Measurements from ENCODE around the gene NEDD4L. TPM values are rescaled to one million over a fixed set of nuclear protein-coding genes. Genes with fewer than 3 reads are reported as not detected.
"Not testable (repeated sequence)": the region's sequence is repeated elsewhere in the genome, so short reads cannot be mapped to it uniquely, and the experiment has no call there.

NEDD4L gene
- total RNA-seq (100 to 1,000 TPM in 1 of 9 donors, 10 to 100 TPM in 8; 23.7 to 110 (median 45.9) TPM), polyA plus RNA-seq (10 to 100 TPM; 17.8 to 36.2 (median 22.0) TPM)
- long read RNA-seq, donor 1: 0 reads
- long read RNA-seq, donor 2, full-length matches to known transcripts: 1 of 1 reads
- long read RNA-seq, donor 2, partial matches to known transcripts: 0 of 1 reads
- long read RNA-seq, donor 2, other reads (novel, unspliced or antisense): 0 of 1 reads
- long read RNA-seq, donor 3: 0 reads
- long read RNA-seq, donor 4, partial matches to known transcripts: 0 of 2 reads
- long read RNA-seq, donor 4, other reads (novel, unspliced or antisense): 2 of 2 reads
- long read RNA-seq, donor 5, full-length matches to known transcripts: 29 of 62 reads
- long read RNA-seq, donor 5, partial matches to known transcripts: 12 of 62 reads
- long read RNA-seq, donor 5, other reads (novel, unspliced or antisense): 21 of 62 reads
- long read RNA-seq, donor 6, partial matches to known transcripts: 1 of 5 reads
- long read RNA-seq, donor 6, other reads (novel, unspliced or antisense): 3 of 5 reads
- long read RNA-seq, donor 7: 0 reads
- long read RNA-seq, donor 8, partial matches to known transcripts: 0 of 2 reads
- long read RNA-seq, donor 8, other reads (novel, unspliced or antisense): 0 of 2 reads
- long read RNA-seq, donor 9: 0 reads
- long read RNA-seq, donor 10: 0 reads

DNA sequence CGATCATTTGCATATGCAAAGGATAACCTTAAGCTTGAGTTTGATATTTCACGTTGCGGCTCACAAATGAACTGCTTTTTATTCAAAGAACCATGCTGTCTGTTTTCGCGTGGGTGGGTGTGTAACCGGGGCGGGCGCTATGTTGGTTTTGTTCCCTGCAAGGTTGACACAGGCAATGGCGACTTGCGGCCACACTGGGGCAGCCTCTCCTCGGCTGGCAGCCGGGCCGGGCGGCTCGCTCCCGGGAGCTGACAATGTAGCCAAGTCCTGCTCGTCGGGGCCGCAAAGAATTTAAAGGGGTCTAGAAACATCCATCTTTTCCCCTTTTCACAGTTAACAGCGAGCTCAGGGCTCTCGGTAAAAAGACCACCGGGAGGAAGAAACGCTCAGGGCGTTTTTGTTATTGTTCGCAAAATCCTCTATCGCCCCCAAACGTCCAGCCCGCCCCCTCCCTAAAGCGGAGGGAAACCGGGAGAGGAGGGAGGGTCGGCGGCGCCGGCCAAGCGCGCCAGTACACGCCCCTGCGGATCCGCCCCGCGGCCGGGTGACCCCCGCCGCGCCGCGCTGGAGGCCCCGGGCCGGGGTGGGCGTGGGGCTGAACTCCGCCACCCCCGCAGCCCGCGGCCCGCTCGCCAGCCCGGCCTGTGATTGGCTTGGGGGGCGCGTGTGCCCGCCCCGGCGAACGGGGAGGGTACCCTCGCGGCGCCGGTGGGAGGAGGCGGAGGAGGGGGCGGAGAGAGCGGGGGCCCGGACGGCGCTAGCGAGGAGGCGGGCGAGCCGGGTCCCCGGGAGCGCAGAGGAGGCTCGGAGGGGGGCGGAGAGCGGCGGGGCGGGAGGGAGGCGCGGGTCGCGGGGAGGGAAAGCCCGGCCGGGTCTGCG is at the start of gene NEDD4L:
NEDD4L (plus strand) TSS at position 736 of the 879 bp plus-strand sequence. CDS start 435 bp downstream, outside the sequence.
- peak within 1 kb of the TSS in 4 of 5 donors; percentile 62 to 92 (median 88) for H3K27ac ChIP-seq
- H3K36me3 ChIP-seq (replicated peaks in 1 of 2): no peaks in the 10 kb centered on the region
- peak within 1 kb of the TSS; percentile 37 to 95 (median 87) for H3K4me3 ChIP-seq
- peaks cover 20 to 28% of the 10 kb centered on the region in 2 donors for H3K4me1 ChIP-seq (replicated peaks in 1 of 2)
- peak; percentile 86 to 93 (median 88) for DNase-seq
- 0 to 1% (median 1%) methylated on average over 30 to 84 of the region's 91 CpGs for WGBS, 4 donors
- intact Hi-C loops (cut with DNase I): loop anchor here (2.0 to 5.0 kb wide), 2 partner anchors 77 to 79 kb away; no protein-coding TSS in a partner anchor
- TF ChIP-seq, protein P1, sequence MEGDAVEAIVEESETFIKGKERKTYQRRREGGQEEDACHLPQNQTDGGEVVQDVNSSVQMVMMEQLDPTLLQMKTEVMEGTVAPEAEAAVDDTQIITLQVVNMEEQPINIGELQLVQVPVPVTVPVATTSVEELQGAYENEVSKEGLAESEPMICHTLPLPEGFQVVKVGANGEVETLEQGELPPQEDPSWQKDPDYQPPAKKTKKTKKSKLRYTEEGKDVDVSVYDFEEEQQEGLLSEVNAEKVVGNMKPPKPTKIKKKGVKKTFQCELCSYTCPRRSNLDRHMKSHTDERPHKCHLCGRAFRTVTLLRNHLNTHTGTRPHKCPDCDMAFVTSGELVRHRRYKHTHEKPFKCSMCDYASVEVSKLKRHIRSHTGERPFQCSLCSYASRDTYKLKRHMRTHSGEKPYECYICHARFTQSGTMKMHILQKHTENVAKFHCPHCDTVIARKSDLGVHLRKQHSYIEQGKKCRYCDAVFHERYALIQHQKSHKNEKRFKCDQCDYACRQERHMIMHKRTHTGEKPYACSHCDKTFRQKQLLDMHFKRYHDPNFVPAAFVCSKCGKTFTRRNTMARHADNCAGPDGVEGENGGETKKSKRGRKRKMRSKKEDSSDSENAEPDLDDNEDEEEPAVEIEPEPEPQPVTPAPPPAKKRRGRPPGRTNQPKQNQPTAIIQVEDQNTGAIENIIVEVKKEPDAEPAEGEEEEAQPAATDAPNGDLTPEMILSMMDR (IDR thresholded peaks at IDR 0.05): peak; percentile 72 to 89 (median 86)
- TF ChIP-seq POLR2A (IDR thresholded peaks at IDR 0.05): no peak
- H3K9me3 ChIP-seq (replicated peaks in 1 of 3): no peaks in the 10 kb centered on the region
- no peaks in the 10 kb centered on the region for H3K27me3 ChIP-seq

DNA sequence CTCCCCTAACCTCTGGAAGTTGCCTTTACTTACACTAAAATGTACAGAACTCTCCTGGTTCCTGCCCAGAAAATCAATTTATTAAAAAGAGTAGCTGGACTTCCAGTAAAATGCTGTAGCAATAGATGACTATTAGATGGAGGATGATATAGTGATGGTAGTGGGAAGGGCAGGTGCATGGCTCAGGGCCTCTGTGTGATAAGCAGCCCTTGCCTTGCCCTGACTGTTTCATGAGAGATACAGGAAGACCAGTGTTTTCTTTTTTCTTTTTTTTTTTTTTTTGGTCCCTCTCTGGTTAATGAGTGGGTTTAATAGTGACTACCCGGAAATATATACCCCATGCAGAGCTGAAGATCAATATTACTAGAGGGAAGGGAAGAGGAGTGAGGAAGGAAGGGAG is 48.7 kb upstream of the NEDD4L start:
- WGBS, 4 donors: 60 to 80% (median 75%) methylated on average over 1 of the region's 1 CpG
- TF ChIP-seq POLR2A (IDR thresholded peaks at IDR 0.05): no peak
- TF ChIP-seq, protein P1 (IDR thresholded peaks at IDR 0.05): no peak
- no peaks in the 10 kb centered on the region for H3K27me3 ChIP-seq
- H3K4me1 ChIP-seq (replicated peaks in 1 of 2): no peaks in the 10 kb centered on the region
- intact Hi-C loops (cut with DNase I): no loop called here
- H3K9me3 ChIP-seq (replicated peaks in 1 of 3): no peaks in the 10 kb centered on the region
- no peak overlapping the region for H3K4me3 ChIP-seq
- no peak overlapping the region for H3K27ac ChIP-seq
- H3K36me3 ChIP-seq (replicated peaks in 1 of 2): no peaks in the 10 kb centered on the region
- no peak for DNase-seq

DNA sequence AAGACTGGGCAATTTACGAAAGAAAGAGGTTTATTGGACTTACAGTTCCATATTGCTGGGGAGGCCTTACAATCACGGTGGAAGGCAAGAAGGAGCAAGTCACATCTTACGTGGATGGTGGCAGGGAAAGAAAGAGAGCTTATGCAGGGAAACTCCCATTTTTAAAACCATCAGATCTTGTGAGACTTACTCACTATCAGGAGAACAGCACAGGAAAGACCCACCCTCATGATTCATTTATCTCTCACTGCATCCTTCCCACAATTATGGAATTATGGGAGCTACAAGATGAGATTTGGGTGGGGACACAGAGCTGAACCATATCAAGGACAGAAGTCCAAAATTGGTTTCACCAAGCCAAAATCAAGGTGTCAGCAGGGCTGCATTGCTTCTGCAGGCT is 47.1 kb upstream of the NEDD4L start:
- H3K36me3 ChIP-seq (replicated peaks in 1 of 2); H3K4me3 ChIP-seq; H3K9me3 ChIP-seq (replicated peaks in 1 of 3); H3K4me1 ChIP-seq (replicated peaks in 1 of 2); intact Hi-C loops (cut with DNase I); H3K27ac ChIP-seq; DNase-seq; H3K27me3 ChIP-seq: not testable (repeated sequence)
- WGBS, 4 donors: 90 to 96% (median 95%) methylated on average over 3 of the region's 3 CpGs

DNA sequence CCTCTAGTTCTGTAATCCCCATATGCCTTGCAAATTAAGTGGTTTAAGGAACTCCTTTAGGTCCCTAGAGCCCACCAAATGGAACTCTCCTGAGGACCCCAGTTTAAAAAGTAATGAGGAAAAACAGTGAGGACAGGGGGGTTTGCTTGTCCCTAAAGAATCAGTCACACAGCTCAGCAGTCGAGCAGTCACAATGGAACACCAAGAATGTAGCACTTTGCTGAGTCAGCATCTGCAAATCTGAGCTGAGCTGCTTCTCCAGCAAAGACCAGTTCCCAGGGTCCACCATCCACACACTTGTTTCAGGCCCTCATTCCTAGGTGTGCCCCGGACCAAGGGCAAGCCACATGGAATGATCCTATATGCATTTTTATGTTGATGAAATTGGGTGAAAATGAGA is 46.2 kb upstream of the NEDD4L start:
- WGBS, 4 donors: 75 to 89% (median 86%) methylated on average over 2 of the region's 2 CpGs
- no peak for TF ChIP-seq POLR2A (IDR thresholded peaks at IDR 0.05)
- TF ChIP-seq, protein P1 (IDR thresholded peaks at IDR 0.05): no peak
- Histone ChIP-seq H3K27ac (no peak overlapping the region), H3K4me3 (no peak overlapping the region), H3K36me3 (replicated peaks in 1 of 2) (no peaks in the 10 kb centered on the region), H3K4me1 (replicated peaks in 1 of 2) (no peaks in the 10 kb centered on the region), H3K27me3 (no peaks in the 10 kb centered on the region), H3K9me3 (replicated peaks in 1 of 3) (no peaks in the 10 kb centered on the region)
- intact Hi-C loops (cut with DNase I): no loop called here
- DNase-seq: no peak

Data from adrenal gland (tissue), 19 donors.